Activated T-helper 2 cell treated with anti-CD3 and anti-CD28 coated beads, Interferon-gamma antibody, Interleukin-2, Interleukin-4, amounts not matched to agents 10 μg/mL and 5 μg/mL and 100 μg/mL, durations not matched to agents 14 hours and 24 hours and 36 hours (primary cell): Measurements from ENCODE around the gene CAPN2. TPM values are rescaled to one million over a fixed set of nuclear protein-coding genes. Genes with fewer than 3 reads are reported as not detected.
"Not testable (repeated sequence)": the region's sequence is repeated elsewhere in the genome, so short reads cannot be mapped to it uniquely, and the experiment has no call there.

Source experiments
- DNase-seq: peaks from one replicate; pipeline ENCODE4 v3.0.0; 2021; ENCODE audit warnings: low spot score
- H3K27ac Mint-ChIP-seq: one replicate; pipeline ENCODE4 v1.8.0; 2021; ENCODE audit warnings: mixed read lengths
- H3K27me3 Mint-ChIP-seq: one replicate; pipeline ENCODE4 v1.8.0; 2021; ENCODE audit warnings: low read depth, mixed read lengths
- H3K36me3 Mint-ChIP-seq: one replicate; pipeline ENCODE4 v1.8.0; 2021; ENCODE audit warnings: low read depth, mixed read lengths
- H3K4me1 Mint-ChIP-seq: one replicate; pipeline ENCODE4 v1.8.0; 2021; ENCODE audit warnings: low read depth, mixed read lengths
- H3K4me3 Mint-ChIP-seq: one replicate; pipeline ENCODE4 v1.8.0; 2021; ENCODE audit warnings: low read depth, mild to moderate bottlenecking, moderate library complexity, mixed read lengths
- H3K9me3 Mint-ChIP-seq: one replicate; pipeline ENCODE4 v1.8.0; 2021; ENCODE audit warnings: mixed read lengths
- intact Hi-C: fragments of 100-400 bp; cut with micrococcal nuclease; formaldehyde crosslinking; loops from one replicate; pipeline ENCODE4 v1.15.1; 2023
- total RNA-seq: library from RNA; stranded (reverse); gene quantifications from 2 replicates; pipeline ENCODE4 v1.2.3, GENCODE V29; 2022

Gene CAPN2
- total RNA-seq, 1 donor from 2014 or later, result 91.3 TPM

DNA sequence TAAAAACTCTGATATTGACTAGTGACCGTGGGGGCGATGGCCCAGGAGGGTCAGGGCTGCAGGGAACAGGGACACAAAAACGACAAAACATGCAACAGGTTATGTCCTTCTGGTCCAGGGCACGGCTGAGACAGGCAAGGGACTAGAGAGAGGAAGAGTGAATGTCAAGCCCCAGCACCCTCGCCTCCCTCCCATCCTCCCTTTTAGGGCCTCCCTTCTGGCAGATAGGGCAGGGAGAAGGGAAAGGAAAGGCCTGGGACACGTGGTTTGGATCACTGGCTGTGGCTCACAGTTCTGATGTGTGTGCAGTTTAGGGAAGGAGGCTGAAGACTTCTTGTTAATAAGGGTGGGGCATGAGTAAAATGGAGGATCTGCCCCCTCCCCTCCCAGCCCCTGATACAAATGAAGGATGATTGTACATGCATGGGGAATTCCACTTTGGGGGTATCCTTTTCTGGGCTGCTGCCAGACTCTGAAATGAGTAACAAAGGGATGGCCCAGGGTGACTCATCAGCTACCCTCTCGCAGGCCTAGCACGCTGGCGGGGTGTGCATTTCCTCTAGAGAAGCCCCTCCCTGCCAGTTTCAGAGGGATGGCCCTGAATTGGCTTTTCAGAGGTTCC is 14.2 kb downstream of the CAPN2 start:
- H3K9me3 Mint-ChIP-seq, result no peaks in the 10 kb centered on the region
- H3K27me3 Mint-ChIP-seq, result no peaks in the 10 kb centered on the region
- peaks cover 73% of the 10 kb centered on the region for H3K36me3 Mint-ChIP-seq
- H3K4me1 Mint-ChIP-seq, result peaks cover 64% of the 10 kb centered on the region
- DNase-seq, result peak; percentile 79
- H3K27ac Mint-ChIP-seq, result peak overlapping the region; percentile 97
- intact Hi-C loops, result loop anchor here (1.0 to 2.0 kb wide), 5 partner anchors 8 to 118 kb away; partner anchors contain the start of gene CAPN2
- peak overlapping the region; percentile 72 for H3K4me3 Mint-ChIP-seq

- H3K27me3 Mint-ChIP-seq, result no peaks in the 10 kb centered on the region
- peaks cover 74% of the 10 kb centered on the region for H3K36me3 Mint-ChIP-seq
- no peak for DNase-seq
- H3K4me1 Mint-ChIP-seq, result peaks cover 62% of the 10 kb centered on the region
- H3K9me3 Mint-ChIP-seq, result no peaks in the 10 kb centered on the region
- H3K4me3 Mint-ChIP-seq, result no peak overlapping the region
- H3K27ac Mint-ChIP-seq, result peak overlapping the region; percentile 97
- intact Hi-C loops, result loop anchor here (2.0 kb wide), 2 partner anchors 15 to 21 kb away; partner anchors contain the start of gene CAPN2
These were observed 15.2 kb downstream of the CAPN2 start for GRCh38 chr1:223727541-223727940.

- DNase-seq, result no peak
- Mint-ChIP-seq H3K4me3 (no peak overlapping the region), H3K27ac (no peak overlapping the region), H3K27me3 (no peaks in the 10 kb centered on the region), H3K4me1 (peaks cover 52% of the 10 kb centered on the region), H3K36me3 (peaks cover 65% of the 10 kb centered on the region), H3K9me3 (no peaks in the 10 kb centered on the region)
- intact Hi-C loops, result no loop called here
These were observed 17.6 kb downstream of the CAPN2 start for GRCh38 chr1:223729906-223730305.

DNA sequence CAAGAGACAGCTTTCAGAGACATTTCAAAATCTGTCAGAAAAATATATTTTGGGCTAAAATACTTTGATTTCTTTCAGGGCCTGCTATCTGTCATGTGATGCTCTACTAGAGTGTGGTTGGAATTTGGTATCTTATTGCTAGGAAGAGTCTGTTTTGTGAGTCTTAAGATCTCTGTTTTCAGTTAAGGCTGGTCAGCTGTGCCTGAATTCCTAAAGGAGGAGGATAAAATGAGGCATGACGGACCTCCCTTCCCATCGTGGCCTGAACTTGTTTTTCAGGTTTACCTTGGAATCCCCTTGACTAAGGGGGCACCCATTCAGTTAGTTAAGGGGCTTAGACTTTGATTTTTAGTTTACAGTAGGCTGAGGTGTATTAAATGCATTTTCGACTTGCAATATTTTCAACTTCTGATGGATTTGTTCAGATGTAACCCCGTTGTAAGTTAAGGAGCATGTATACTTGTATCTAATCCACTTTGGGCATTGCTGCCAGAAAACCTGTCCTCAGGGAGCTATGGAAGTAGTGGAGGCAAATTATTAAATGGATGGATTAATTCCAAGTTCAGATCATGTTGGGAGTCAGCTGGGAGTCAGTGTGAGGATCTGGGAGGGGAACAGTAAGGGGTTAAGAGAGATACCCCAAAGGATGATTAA is 18.3 kb downstream of the CAPN2 start:
- DNase-seq, result no peak
- Mint-ChIP-seq H3K9me3 (no peaks in the 10 kb centered on the region), H3K36me3 (peaks cover 61% of the 10 kb centered on the region), H3K4me1 (peaks cover 46% of the 10 kb centered on the region), H3K27me3 (no peaks in the 10 kb centered on the region), H3K27ac (no peak overlapping the region), H3K4me3 (no peak overlapping the region)
- intact Hi-C loops, result no loop called here

- no peak for DNase-seq
- intact Hi-C loops, result no loop called here
- Mint-ChIP-seq H3K9me3 (no peaks in the 10 kb centered on the region), H3K36me3 (peaks cover 54% of the 10 kb centered on the region), H3K27me3 (no peaks in the 10 kb centered on the region), H3K4me1 (peaks cover 40% of the 10 kb centered on the region), H3K27ac (no peak overlapping the region), H3K4me3 (no peak overlapping the region)
These were observed 18.9 kb downstream of the CAPN2 start for GRCh38 chr1:223731133-223731770.

DNA sequence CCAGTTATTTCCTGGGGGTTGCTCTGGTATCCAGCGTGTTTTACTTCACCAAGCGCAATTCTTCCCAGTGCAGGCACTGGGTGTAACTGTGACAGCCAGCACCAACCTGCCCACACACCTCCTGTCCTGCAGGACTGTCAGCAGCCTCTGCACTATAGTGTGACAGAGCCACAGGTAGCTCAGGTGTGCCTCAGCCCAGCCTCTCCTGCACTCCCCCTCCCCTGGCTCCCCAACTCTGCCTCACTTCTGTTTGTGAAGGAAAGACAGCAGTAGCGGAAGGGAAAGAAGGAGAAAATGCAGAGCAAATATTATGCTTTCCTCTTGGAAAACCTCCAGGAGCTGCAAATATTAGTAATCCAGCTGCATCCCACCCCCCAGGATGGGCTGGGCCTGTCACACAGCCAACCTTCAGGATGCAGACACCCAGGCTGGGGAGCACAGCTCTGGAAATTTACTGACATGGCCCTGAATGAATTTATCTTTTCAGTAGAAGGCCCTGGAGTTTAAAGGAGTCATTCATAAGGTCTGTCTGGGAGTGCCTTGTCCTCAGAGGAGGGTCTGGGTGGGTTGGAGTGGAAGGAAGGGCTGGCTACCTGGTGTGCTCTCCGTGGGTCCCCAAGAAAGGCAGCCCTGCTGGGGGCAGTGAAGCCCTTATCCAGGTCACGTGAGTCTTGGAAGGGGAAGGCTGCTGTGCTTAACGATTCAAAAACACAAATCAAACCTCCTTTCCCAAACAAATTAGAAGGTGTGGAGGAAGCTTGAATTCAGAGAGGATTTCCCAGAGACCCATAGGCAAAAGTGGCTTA is 20.9 kb downstream of the CAPN2 start:
- no peak for DNase-seq
- no peak overlapping the region for H3K4me3 Mint-ChIP-seq
- H3K4me1 Mint-ChIP-seq, result peaks cover 22% of the 10 kb centered on the region
- H3K27me3 Mint-ChIP-seq, result no peaks in the 10 kb centered on the region
- H3K9me3 Mint-ChIP-seq, result no peaks in the 10 kb centered on the region
- intact Hi-C loops, result no loop called here
- H3K36me3 Mint-ChIP-seq, result peaks cover 42% of the 10 kb centered on the region
- H3K27ac Mint-ChIP-seq, result no peak overlapping the region

GRCh38 chr1:223733898-223734852 is 21.8 kb downstream of the CAPN2 start:
- no peak overlapping the region for H3K4me3 Mint-ChIP-seq
- intact Hi-C loops, result no loop called here
- no peak overlapping the region for H3K27ac Mint-ChIP-seq
- no peaks in the 10 kb centered on the region for H3K9me3 Mint-ChIP-seq
- H3K4me1 Mint-ChIP-seq, result peaks cover 14% of the 10 kb centered on the region
- H3K36me3 Mint-ChIP-seq, result peaks cover 39% of the 10 kb centered on the region
- H3K27me3 Mint-ChIP-seq, result no peaks in the 10 kb centered on the region
- no peak for DNase-seq

DNA sequence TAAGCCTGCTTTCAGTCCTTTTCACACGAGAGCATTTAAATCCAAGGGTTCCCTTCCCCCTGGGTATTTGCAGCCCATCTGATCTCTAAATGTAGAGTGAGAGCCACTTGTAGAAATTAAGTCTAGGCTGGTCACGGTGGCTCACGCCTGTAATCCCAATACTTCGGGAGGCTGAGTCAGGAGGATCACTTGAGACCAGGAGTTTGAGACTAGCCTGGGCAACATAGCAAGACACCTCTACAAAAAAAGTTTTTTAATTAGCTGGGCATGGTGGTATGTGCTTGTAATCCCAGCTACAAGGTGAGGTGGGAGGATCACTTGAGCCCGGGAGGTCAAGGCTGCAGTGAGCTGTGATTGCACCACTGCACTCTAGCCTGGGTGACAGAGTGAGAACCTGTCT is 24.3 kb downstream of the CAPN2 start:
- peaks cover 27% of the 10 kb centered on the region for H3K36me3 Mint-ChIP-seq
- H3K4me3 Mint-ChIP-seq, DNase-seq, H3K27me3 Mint-ChIP-seq, H3K27ac Mint-ChIP-seq, H3K9me3 Mint-ChIP-seq, H3K4me1 Mint-ChIP-seq, intact Hi-C loops: not testable (repeated sequence)

DNA sequence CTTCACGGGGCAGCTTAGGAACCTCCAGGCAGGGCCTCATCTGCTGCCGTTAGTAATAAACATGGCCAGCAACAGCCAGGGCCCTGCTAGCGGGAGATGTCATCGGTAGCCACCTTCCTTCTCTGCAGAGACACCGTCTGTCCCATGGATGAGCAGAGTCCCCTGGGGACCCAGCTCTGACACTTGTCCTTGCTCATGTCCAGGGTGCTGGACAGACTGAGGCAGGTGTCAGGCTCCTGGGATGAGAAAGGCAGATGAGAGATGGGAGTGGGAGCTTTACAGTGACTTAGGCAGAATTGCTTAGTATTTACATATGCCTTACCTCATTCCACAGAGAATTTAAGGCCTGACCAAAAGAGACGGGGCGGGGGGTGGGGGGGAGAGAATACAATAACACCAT is 25.0 kb downstream of the CAPN2 start:
- Mint-ChIP-seq H3K27ac (no peak overlapping the region), H3K4me1 (peaks cover 7% of the 10 kb centered on the region), H3K36me3 (peaks cover 23% of the 10 kb centered on the region), H3K9me3 (no peaks in the 10 kb centered on the region), H3K4me3 (no peak overlapping the region), H3K27me3 (no peaks in the 10 kb centered on the region)
- DNase-seq, result no peak
- intact Hi-C loops, result no loop called here

GRCh38 chr1:223738465-223739365 is 26.4 kb downstream of the CAPN2 start:
- no peak overlapping the region for H3K27ac Mint-ChIP-seq
- peaks cover 6% of the 10 kb centered on the region for H3K4me1 Mint-ChIP-seq
- H3K36me3 Mint-ChIP-seq, result peaks cover 33% of the 10 kb centered on the region
- intact Hi-C loops, result no loop called here
- H3K27me3 Mint-ChIP-seq, result no peaks in the 10 kb centered on the region
- no peak overlapping the region for H3K4me3 Mint-ChIP-seq
- no peak for DNase-seq
- no peaks in the 10 kb centered on the region for H3K9me3 Mint-ChIP-seq

DNA sequence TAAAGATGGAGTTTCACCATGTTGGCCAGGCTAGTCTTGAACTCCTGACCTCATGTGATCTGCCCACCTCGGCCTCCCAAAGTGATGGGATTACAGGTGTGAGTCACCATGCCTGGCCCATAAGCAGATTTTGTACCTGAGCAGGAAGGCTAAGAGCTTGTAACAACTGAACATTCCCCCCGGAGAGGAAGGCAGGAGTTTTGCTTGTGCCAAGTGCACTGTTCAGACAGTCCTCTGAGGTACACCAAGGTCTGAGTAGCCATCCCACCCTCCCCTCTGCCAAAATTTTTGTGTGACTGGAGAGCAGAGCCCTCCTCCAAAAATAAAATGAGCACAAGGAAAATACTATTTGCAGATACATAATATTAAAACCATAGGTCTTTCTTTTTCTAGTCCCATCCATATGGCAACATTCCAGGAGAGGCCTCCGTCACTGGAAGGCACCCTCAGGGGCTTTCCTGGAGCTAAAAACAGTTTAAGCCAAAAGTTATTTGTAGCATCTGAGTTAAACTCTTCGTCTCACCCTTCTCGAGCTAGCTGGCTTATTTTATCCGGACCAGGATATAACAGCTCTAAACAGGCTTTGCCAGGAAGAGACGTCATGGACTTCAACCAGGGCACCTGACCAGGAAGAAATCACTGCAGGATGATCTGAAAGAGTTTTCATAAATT is 27.2 kb downstream of the CAPN2 start:
- intact Hi-C loops, result no loop called here
- no peak overlapping the region for H3K27ac Mint-ChIP-seq
- H3K4me1 Mint-ChIP-seq, result peaks cover 2% of the 10 kb centered on the region
- DNase-seq, result no peak
- H3K36me3 Mint-ChIP-seq, result peaks cover 37% of the 10 kb centered on the region
- H3K4me3 Mint-ChIP-seq, result no peak overlapping the region
- no peaks in the 10 kb centered on the region for H3K9me3 Mint-ChIP-seq
- H3K27me3 Mint-ChIP-seq, result no peaks in the 10 kb centered on the region
